ENCODE measurements around the gene KCNH2.

KCNH2 gene

GRCh38 chr7:150951521-150951920 is 26.6 kb downstream of the KCNH2 start:
- H3K4me1 Mint-ChIP-seq = peaks cover 0 to 2% of the 10 kb centered on the region in 2 donors
- H3K27me3 Mint-ChIP-seq = peaks cover 34 to 61% of the 10 kb centered on the region in 2 donors
- no peaks in the 10 kb centered on the region for H3K36me3 Mint-ChIP-seq
- no peak overlapping the region for H3K27ac Mint-ChIP-seq
- ATAC-seq (replicated peaks) = no peak
- DNase-seq = no peak
- H3K4me3 Mint-ChIP-seq = no peak overlapping the region
- no peaks in the 10 kb centered on the region for H3K9me3 Mint-ChIP-seq

GRCh38 chr7:150951181-150951520 is 27.0 kb downstream of the KCNH2 start:
- H3K4me1 Mint-ChIP-seq = peaks cover 0 to 2% of the 10 kb centered on the region in 2 donors
- no peaks in the 10 kb centered on the region for H3K36me3 Mint-ChIP-seq
- ATAC-seq (replicated peaks) = no peak
- no peak overlapping the region for H3K4me3 Mint-ChIP-seq
- peaks cover 37 to 64% of the 10 kb centered on the region in 2 donors for H3K27me3 Mint-ChIP-seq
- no peaks in the 10 kb centered on the region for H3K9me3 Mint-ChIP-seq
- no peak for DNase-seq
- no peak overlapping the region for H3K27ac Mint-ChIP-seq

GRCh38 chr7:150950496-150951180 is 27.5 kb downstream of the KCNH2 start:
- no peaks in the 10 kb centered on the region for H3K36me3 Mint-ChIP-seq
- H3K27ac Mint-ChIP-seq = no peak overlapping the region
- peaks cover 38 to 64% of the 10 kb centered on the region in 2 donors for H3K27me3 Mint-ChIP-seq
- ATAC-seq (replicated peaks) (no peak), DNase-seq (no peak)
- H3K4me1 Mint-ChIP-seq = peaks cover 0 to under 1% of the 10 kb centered on the region in 2 donors
- no peak overlapping the region for H3K4me3 Mint-ChIP-seq
- no peaks in the 10 kb centered on the region for H3K9me3 Mint-ChIP-seq

GRCh38 chr7:150949971-150950491 is 28.1 kb downstream of the KCNH2 start:
- no peaks in the 10 kb centered on the region for H3K36me3 Mint-ChIP-seq
- H3K27ac Mint-ChIP-seq = no peak overlapping the region
- DNase-seq = no peak
- H3K27me3 Mint-ChIP-seq = peaks cover 41 to 67% of the 10 kb centered on the region in 2 donors
- no peaks in the 10 kb centered on the region for H3K9me3 Mint-ChIP-seq
- no peak for ATAC-seq (replicated peaks)
- no peak overlapping the region for H3K4me3 Mint-ChIP-seq
- peaks cover 0 to 2% of the 10 kb centered on the region in 2 donors for H3K4me1 Mint-ChIP-seq

- H3K9me3 Mint-ChIP-seq = no peaks in the 10 kb centered on the region
- no peak overlapping the region for H3K27ac Mint-ChIP-seq
- ATAC-seq (replicated peaks) (no peak), DNase-seq (no peak)
- H3K4me3 Mint-ChIP-seq = no peak overlapping the region
- H3K36me3 Mint-ChIP-seq = no peaks in the 10 kb centered on the region
- H3K27me3 Mint-ChIP-seq = peaks cover 36 to 64% of the 10 kb centered on the region in 2 donors
- H3K4me1 Mint-ChIP-seq = peaks cover 0 to 2% of the 10 kb centered on the region in 2 donors
Measured at GRCh38 chr7:150949564-150949963, 28.6 kb downstream of the KCNH2 start.

- no peaks in the 10 kb centered on the region for H3K36me3 Mint-ChIP-seq
- no peak for ATAC-seq (replicated peaks)
- no peak overlapping the region for H3K4me3 Mint-ChIP-seq
Measured at GRCh38 chr7:150948791-150949251, 29.3 kb downstream of the KCNH2 start.

GRCh38 chr7:150947761-150948651 is 30.1 kb downstream of the KCNH2 start:
- no peaks in the 10 kb centered on the region for H3K36me3 Mint-ChIP-seq
- H3K27ac Mint-ChIP-seq = no peak overlapping the region
- H3K27me3 Mint-ChIP-seq = peaks cover 28 to 49% of the 10 kb centered on the region in 2 donors
- no peak overlapping the region for H3K4me3 Mint-ChIP-seq
- H3K4me1 Mint-ChIP-seq = peaks cover 0 to 2% of the 10 kb centered on the region in 2 donors
- H3K9me3 Mint-ChIP-seq = no peaks in the 10 kb centered on the region
- DNase-seq = no peak
- ATAC-seq (replicated peaks) = no peak

More at GRCh38 chr7:150948791-150949251, 29.3 kb downstream of the KCNH2 start:
- Mint-ChIP-seq H3K27me3 (peaks cover 30 to 57% of the 10 kb centered on the region in 2 donors), H3K4me1 (peaks cover 0 to 2% of the 10 kb centered on the region in 2 donors), H3K9me3 (no peaks in the 10 kb centered on the region), H3K27ac (no peak overlapping the region)
- no peak for DNase-seq

GRCh38 chr7:150947241-150947745 is 30.8 kb downstream of the KCNH2 start:
- peaks cover 28 to 47% of the 10 kb centered on the region in 2 donors for H3K27me3 Mint-ChIP-seq
- no peak overlapping the region for H3K27ac Mint-ChIP-seq
- H3K36me3 Mint-ChIP-seq = no peaks in the 10 kb centered on the region
- no peak overlapping the region for H3K4me3 Mint-ChIP-seq
- H3K9me3 Mint-ChIP-seq = no peaks in the 10 kb centered on the region
- DNase-seq = no peak
- no peak for ATAC-seq (replicated peaks)
- peaks cover 0 to 2% of the 10 kb centered on the region in 2 donors for H3K4me1 Mint-ChIP-seq

- Mint-ChIP-seq H3K4me3 (no peak overlapping the region), H3K27me3 (peaks cover 28 to 46% of the 10 kb centered on the region in 2 donors), H3K4me1 (peaks cover 0 to 2% of the 10 kb centered on the region in 2 donors), H3K9me3 (no peaks in the 10 kb centered on the region), H3K36me3 (no peaks in the 10 kb centered on the region), H3K27ac (no peak overlapping the region)
- DNase-seq (no peak), ATAC-seq (replicated peaks) (no peak)
Measured at GRCh38 chr7:150946421-150947240, 31.5 kb downstream of the KCNH2 start.

- no peaks in the 10 kb centered on the region for H3K36me3 Mint-ChIP-seq
- H3K27me3 Mint-ChIP-seq = peaks cover 34 to 48% of the 10 kb centered on the region in 2 donors
- no peak for DNase-seq
- H3K4me3 Mint-ChIP-seq = no peak overlapping the region
- no peaks in the 10 kb centered on the region for H3K9me3 Mint-ChIP-seq
- H3K27ac Mint-ChIP-seq = no peak overlapping the region
- ATAC-seq (replicated peaks) = no peak
- peaks cover 0 to 2% of the 10 kb centered on the region in 2 donors for H3K4me1 Mint-ChIP-seq
Measured at GRCh38 chr7:150945853-150946420, 32.2 kb downstream of the KCNH2 start.

GRCh38 chr7:150945171-150945852 is 32.8 kb downstream of the KCNH2 start:
- no peak overlapping the region for H3K4me3 Mint-ChIP-seq
- no peaks in the 10 kb centered on the region for H3K9me3 Mint-ChIP-seq
- ATAC-seq (replicated peaks) = no peak
- no peak for DNase-seq
- H3K27ac Mint-ChIP-seq = no peak overlapping the region
- peaks cover 34 to 48% of the 10 kb centered on the region in 2 donors for H3K27me3 Mint-ChIP-seq
- peaks cover 0 to 2% of the 10 kb centered on the region in 2 donors for H3K4me1 Mint-ChIP-seq
- H3K36me3 Mint-ChIP-seq = no peaks in the 10 kb centered on the region

- Mint-ChIP-seq H3K4me3 (no peak overlapping the region), H3K36me3 (no peaks in the 10 kb centered on the region), H3K9me3 (no peaks in the 10 kb centered on the region), H3K27ac (no peak overlapping the region), H3K27me3 (peaks cover 32 to 51% of the 10 kb centered on the region in 2 donors), H3K4me1 (peaks cover 1 to 2% of the 10 kb centered on the region in 2 donors)
- DNase-seq (no peak), ATAC-seq (replicated peaks) (no peak)
Measured at GRCh38 chr7:150944066-150945042, 33.8 kb downstream of the KCNH2 start.
